KMS-11 (cell line): Measurements from ENCODE around the gene C13orf46.
"Not testable (repeated sequence)": the region's sequence is repeated elsewhere in the genome, so short reads cannot be mapped to it uniquely, and the experiment has no call there.

Experiments used
- H2AFZ ChIP-seq: fragments of 200-600 bp; sonication (generic); 2 replicates; pipeline ENCODE4 v1.6.1; 2016; ENCODE audit warnings: antibody characterized with exemption, mixed run types, low read depth
- H3K27ac ChIP-seq: fragments of 200-600 bp; sonication (generic); 2 replicates; pipeline ENCODE4 v1.6.1; 2016; ENCODE audit warnings: mild to moderate bottlenecking, mixed run types
- H3K27me3 ChIP-seq: fragments of 200-600 bp; sonication (generic); 2 replicates; pipeline ENCODE4 v1.6.1; 2017; ENCODE audit warnings: mild to moderate bottlenecking, low read depth, mixed run types, moderate library complexity; ENCODE audit not compliant: insufficient read depth
- H3K36me3 ChIP-seq: fragments of 200-600 bp; sonication (generic); 2 replicates; pipeline ENCODE4 v1.6.1; 2017; ENCODE audit warnings: mild to moderate bottlenecking, mixed run types; ENCODE audit not compliant: insufficient read depth
- H3K4me1 ChIP-seq: fragments of 200-600 bp; sonication (generic); 2 replicates; pipeline ENCODE4 v1.6.1; 2016; ENCODE audit warnings: mild to moderate bottlenecking, low read depth, mixed run types; ENCODE audit not compliant: poor library complexity, severe bottlenecking
- H3K4me2 ChIP-seq: fragments of 200-600 bp; sonication (generic); 2 replicates; pipeline ENCODE4 v1.7.0; 2016; ENCODE audit warnings: mild to moderate bottlenecking, mixed run types
- H3K4me3 ChIP-seq: fragments of 200-600 bp; sonication (generic); IDR thresholded peaks from 2 replicates; pipeline ENCODE4 v1.6.1; 2017; ENCODE audit warnings: low read depth, low read length, mixed read lengths; ENCODE audit not compliant: insufficient read depth
- H3K79me2 ChIP-seq: fragments of 200-600 bp; sonication (generic); 2 replicates; pipeline ENCODE4 v1.6.1; 2016; ENCODE audit warnings: low read depth, mixed run types; ENCODE audit not compliant: insufficient read depth
- H3K9ac ChIP-seq: fragments of 200-600 bp; sonication (generic); 2 replicates; pipeline ENCODE4 v1.6.1; 2016; ENCODE audit warnings: mild to moderate bottlenecking, mixed run types
- H4K20me1 ChIP-seq: fragments of 200-600 bp; sonication (generic); 2 replicates; pipeline ENCODE4 v1.6.1; 2016; ENCODE audit warnings: mild to moderate bottlenecking, mixed run types; ENCODE audit not compliant: insufficient read depth
- TF ChIP-seq, protein P1 (sequence below): fragments of 200-600 bp; sonication (generic); conservative IDR thresholded peaks from 2 replicates; pipeline ENCODE4 v1.6.1; 2017; ENCODE audit warnings: low read depth, mild to moderate bottlenecking, antibody characterized with exemption, low read length, moderate library complexity, mixed read lengths

Gene C13orf46

DNA sequence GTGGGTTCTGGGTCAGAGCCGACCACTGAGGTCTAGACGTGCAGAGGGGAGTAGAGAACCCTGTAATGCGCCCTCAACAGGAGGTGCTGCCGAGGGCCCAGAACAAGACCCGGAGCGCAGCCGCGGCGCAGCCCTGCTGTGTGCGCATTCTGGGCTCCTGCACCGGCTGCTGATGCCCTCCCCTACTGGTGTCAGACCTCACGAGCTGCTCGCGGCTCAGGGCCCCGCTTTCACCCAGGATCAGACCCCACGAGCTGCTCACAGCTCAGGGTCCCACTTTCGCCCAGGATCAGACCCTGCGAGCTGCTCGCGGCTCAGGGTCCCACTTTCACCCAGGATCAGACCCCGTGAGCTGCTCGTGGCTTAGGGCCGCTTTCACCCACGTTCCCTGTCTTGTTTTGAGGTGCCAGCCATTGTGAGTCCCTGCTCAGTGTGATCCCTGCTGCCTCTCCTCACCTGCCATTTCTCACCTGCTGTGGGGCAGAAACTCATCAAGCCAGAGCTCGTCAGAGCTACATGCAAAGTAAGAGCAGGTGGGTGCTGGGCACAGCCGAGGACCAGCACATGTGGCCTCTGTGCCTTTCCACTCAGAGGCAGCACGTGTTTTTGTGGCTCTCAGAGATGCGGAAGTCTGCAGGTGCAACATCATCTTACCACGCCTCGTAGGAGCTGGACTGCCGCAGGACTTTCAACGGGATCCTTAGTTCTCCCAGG, 47.0 kb upstream of the C13orf46 start:
- no peak overlapping the region for H2AFZ ChIP-seq
- H3K4me2 ChIP-seq, result no peak overlapping the region
- no peaks in the 10 kb centered on the region for H4K20me1 ChIP-seq
- no peaks in the 10 kb centered on the region for H3K27me3 ChIP-seq
- TF ChIP-seq, protein P1, sequence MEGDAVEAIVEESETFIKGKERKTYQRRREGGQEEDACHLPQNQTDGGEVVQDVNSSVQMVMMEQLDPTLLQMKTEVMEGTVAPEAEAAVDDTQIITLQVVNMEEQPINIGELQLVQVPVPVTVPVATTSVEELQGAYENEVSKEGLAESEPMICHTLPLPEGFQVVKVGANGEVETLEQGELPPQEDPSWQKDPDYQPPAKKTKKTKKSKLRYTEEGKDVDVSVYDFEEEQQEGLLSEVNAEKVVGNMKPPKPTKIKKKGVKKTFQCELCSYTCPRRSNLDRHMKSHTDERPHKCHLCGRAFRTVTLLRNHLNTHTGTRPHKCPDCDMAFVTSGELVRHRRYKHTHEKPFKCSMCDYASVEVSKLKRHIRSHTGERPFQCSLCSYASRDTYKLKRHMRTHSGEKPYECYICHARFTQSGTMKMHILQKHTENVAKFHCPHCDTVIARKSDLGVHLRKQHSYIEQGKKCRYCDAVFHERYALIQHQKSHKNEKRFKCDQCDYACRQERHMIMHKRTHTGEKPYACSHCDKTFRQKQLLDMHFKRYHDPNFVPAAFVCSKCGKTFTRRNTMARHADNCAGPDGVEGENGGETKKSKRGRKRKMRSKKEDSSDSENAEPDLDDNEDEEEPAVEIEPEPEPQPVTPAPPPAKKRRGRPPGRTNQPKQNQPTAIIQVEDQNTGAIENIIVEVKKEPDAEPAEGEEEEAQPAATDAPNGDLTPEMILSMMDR, result no peak
- no peaks in the 10 kb centered on the region for H3K79me2 ChIP-seq
- H3K27ac ChIP-seq, result no peak overlapping the region
- H3K36me3 ChIP-seq, result no peaks in the 10 kb centered on the region
- H3K4me1 ChIP-seq, result no peaks in the 10 kb centered on the region
- H3K9ac ChIP-seq, result no peak overlapping the region
- H3K4me3 ChIP-seq, result no peak overlapping the region

DNA sequence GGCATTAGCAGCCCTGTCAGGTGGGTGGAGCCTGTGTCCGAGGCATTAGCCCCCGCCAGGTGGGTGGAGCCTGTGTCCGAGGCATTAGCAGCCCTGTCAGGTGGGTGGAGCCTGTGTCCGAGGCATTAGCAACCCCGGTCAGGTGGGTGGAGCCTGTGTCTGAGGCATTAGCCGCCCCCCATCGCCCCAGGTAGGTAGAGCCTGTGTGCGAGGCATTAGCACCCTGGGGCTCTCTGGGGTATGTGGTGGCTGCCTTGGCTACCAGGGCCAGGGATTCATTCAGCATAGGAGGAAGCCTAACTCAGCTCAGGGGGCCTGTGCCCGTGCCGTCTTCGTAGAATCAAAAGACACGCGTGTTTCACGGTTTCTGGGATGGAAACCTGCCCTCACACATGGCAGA, 46.3 kb upstream of the C13orf46 start:
- not testable (repeated sequence) for H3K79me2 ChIP-seq, H3K36me3 ChIP-seq, H3K4me3 ChIP-seq, H3K27ac ChIP-seq, H3K4me1 ChIP-seq, H2AFZ ChIP-seq, H4K20me1 ChIP-seq, H3K27me3 ChIP-seq, H3K9ac ChIP-seq, H3K4me2 ChIP-seq

DNA sequence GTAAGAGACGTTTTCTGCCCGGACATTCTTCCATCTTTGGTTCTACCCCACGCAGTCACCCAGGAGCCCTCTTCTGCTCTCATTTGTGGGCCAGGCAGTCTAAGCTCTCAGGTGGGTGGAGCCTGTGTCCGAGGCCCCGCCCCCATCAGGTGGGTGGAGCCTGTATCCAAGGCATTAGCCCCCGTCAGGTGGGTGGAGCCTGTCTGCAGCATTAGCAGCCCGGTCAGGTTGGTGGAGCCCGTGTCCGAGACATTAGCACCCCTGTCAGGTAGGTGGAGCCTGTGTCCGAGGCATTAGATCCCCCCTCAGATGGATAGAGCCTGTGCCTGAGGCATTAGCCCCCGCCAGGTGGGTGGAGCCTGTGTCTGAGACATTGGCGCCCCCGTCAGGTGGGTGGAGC, 45.5 kb upstream of the C13orf46 start:
- H3K36me3 ChIP-seq, result no peaks in the 10 kb centered on the region
- no peak overlapping the region for H3K9ac ChIP-seq
- H3K4me2 ChIP-seq, result no peak overlapping the region
- TF ChIP-seq, protein P1, result no peak
- no peaks in the 10 kb centered on the region for H3K79me2 ChIP-seq
- H3K27ac ChIP-seq, result no peak overlapping the region
- no peaks in the 10 kb centered on the region for H3K27me3 ChIP-seq
- no peak overlapping the region for H3K4me3 ChIP-seq
- H2AFZ ChIP-seq, result no peak overlapping the region
- H3K4me1 ChIP-seq, result no peaks in the 10 kb centered on the region
- no peaks in the 10 kb centered on the region for H4K20me1 ChIP-seq

DNA sequence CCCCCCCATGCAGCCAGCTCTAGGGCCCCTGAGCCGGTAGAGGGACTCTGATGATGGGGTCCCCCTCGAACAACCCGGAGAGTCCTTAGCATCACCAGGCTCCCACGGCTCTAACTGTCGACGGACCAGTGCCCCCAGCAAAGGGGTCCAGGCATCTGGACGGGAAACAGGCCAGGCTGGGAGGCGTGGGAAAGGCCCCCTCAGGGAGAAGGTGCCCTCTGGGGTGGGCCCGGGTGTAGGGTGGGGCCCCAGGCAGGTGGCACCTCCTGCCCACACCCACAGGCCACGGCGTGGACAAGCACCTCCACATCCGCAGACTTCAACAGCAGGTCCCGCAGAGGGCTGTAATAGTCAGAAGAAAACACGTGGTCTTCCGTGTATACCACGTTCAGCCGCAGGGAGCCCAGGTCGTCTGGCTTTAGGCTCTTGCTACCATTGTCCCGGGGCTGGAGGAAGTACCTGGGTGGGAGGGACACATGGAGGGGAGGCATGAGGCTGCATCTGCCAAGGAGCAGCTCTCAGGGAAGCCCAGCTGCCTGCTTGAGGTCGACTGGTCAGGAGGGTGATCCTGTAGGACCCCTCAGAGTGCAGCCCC, 44.7 kb upstream of the C13orf46 start:
- no peak overlapping the region for H2AFZ ChIP-seq
- H3K27me3 ChIP-seq, result no peaks in the 10 kb centered on the region
- TF ChIP-seq, protein P1, result no peak
- H3K4me2 ChIP-seq, result no peak overlapping the region
- H3K79me2 ChIP-seq, result no peaks in the 10 kb centered on the region
- H3K4me3 ChIP-seq, result no peak overlapping the region
- H3K27ac ChIP-seq, result no peak overlapping the region
- no peaks in the 10 kb centered on the region for H4K20me1 ChIP-seq
- H3K4me1 ChIP-seq, result no peaks in the 10 kb centered on the region
- H3K36me3 ChIP-seq, result no peaks in the 10 kb centered on the region
- no peak overlapping the region for H3K9ac ChIP-seq

DNA sequence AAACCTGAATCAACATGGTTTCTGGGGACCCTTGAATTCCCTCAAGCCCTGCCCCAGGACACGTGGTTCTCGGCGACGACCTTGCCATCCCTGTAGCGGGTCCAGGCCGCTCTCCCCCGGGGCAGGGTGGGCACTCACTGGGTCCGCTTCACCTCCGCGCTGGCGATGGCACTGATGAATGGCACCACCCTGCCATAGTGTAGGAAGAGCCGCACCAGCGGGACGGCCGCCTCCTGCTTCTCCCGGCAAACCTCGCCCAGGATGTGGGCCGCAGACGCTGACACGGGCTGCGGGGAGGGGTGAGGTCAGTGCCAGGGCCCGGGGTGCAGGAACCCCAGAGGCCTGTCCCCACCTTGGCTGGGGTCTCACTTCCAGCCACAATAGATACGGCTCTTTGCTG, 44.1 kb upstream of the C13orf46 start:
- H3K27ac ChIP-seq, result no peak overlapping the region
- H3K36me3 ChIP-seq, result no peaks in the 10 kb centered on the region
- H3K4me2 ChIP-seq, result no peak overlapping the region
- no peak overlapping the region for H3K9ac ChIP-seq
- H4K20me1 ChIP-seq, result no peaks in the 10 kb centered on the region
- no peaks in the 10 kb centered on the region for H3K27me3 ChIP-seq
- no peak overlapping the region for H2AFZ ChIP-seq
- no peak overlapping the region for H3K4me3 ChIP-seq
- H3K4me1 ChIP-seq, result no peaks in the 10 kb centered on the region
- H3K79me2 ChIP-seq, result no peaks in the 10 kb centered on the region
- TF ChIP-seq, protein P1, result no peak
